Erythroblast (primary cell): Measurements from ENCODE around the gene CDKAL1.
"Not testable (repeated sequence)": the region's sequence is repeated elsewhere in the genome, so short reads cannot be mapped to it uniquely, and the experiment has no call there.

Experiments
- GATA1 ChIP-seq: IDR thresholded peaks from 2 replicates; pipeline ENCODE4 v1.6.1; 2011; ENCODE audit warnings: low read depth, mild to moderate bottlenecking, control low read depth, low read length, moderate library complexity
- POLR2A ChIP-seq: IDR thresholded peaks from 2 replicates; pipeline ENCODE4 v1.6.1; 2011; ENCODE audit warnings: mild to moderate bottlenecking, low read length

- TF ChIP-seq POLR2A, GATA1: not testable (repeated sequence)
These were observed 720.2 kb downstream of the CDKAL1 start for GRCh38 chr6:21254460-21254859.
